Right ventricle myocardium superior (tissue), 1 donor: ENCODE data around the gene PTPRN. TPM values are rescaled to one million over a fixed set of nuclear protein-coding genes. Genes with fewer than 3 reads are reported as not detected.
A peak's percentile ranks its signal among the peaks of the same experiment; 100 is the strongest.

Source experiments
- ATAC-seq: fragments of 200-7000 bp; cut with Tn5 transposase; one replicate; pipeline ENCODE4 v1.9.1; 2020; ENCODE audit warnings: mild to moderate bottlenecking; ENCODE audit not compliant: poor library complexity
- DNase-seq: peaks from one replicate; pipeline ENCODE4 v3.0.0-alpha.2; 2020
- intact Hi-C: fragments of 100-400 bp; cut with DNase I; formaldehyde crosslinking; loops from one replicate; pipeline ENCODE4 v1.11.2; 2022
- long read RNA-seq: library from polyadenylated mRNA; unstranded; transcript quantifications from one replicate; pipeline ENCODE4 v2.0.0, GENCODE V29; 2021
- total RNA-seq: library from RNA; stranded (reverse); fragmentation: NEBNext Ultra II Directional; extraction: Animal tissue kit (Norgen Biotek cat#: 25700); gene quantifications from one replicate; pipeline ENCODE4 v1.2.1, GENCODE V29; 2021
- donor health status: DM: no; HTN: yes; CAD: no; lungs with severe emphysema.

The PTPRN gene
- not detected for total RNA-seq
- long read RNA-seq, result 0 reads

DNA sequence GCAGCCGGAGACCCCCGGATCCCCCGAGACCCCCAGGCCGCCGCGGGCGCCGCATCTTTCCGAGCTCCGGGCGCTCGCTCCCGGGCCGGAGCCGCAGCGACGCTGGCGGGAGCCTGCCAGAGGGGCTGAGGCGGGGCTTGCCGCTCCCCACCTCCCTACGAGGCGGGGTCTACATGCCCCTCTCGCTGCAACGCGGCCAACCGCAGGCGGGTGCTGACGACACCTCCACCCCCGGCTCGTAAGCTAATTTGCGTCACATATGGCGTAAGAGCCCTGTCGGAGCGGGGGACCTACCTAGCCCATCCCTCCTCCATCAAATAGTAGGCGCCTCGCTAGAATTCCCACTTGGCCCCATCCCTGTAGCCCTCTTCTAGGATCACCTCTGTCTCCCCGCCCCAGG is at the start of gene PTPRN:
TSS of gene PTPRN (minus strand) at position 124 of the 400 bp plus-strand sequence. CDS start at position 55, 69 bp downstream.
- DNase-seq (no peak), ATAC-seq (no peak)
- intact Hi-C loops, result no loop called here

DNA sequence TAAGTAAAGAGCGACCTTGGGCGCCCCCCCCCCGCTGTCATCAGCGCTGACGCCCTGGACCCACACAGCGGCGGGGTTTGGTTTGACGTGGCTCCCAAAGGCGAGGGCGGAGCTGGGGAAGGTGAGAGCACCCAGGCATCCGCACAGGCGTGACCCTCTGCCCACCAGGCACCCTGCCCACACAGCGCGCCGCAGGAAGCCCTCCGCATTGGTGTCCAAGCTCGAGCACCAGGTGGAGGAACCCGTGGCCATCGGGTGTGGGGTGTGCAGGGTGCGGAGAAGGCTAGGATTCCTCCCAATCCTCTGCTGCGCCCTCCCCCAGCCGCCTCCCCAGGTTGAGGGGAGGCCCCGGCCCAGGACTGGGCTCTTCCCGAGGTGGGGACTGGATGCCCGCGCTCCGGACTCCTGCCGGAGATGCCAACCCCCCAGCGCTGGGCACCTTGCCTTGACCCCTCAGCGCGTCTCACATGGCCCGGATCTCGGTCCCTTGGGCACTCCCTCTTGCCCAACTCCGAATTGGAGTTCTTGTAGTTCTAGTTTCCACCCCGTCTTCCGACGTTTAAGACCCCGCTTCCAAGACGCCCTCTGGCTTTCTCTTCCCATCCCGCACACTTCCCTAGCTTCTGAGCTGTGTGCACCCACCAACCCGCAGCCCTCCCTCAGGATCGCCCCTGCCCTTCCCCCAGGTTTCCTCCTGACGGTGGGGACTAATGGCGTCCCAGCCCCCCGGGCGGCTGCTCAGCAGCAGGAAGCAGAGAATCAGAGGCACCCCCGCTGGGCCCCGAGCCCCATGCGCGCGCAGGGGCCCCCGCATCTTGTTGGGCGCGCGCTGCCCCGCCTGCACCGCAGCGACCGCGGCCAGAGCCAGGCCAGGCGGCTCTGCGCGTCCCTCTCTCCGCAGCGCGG is 49.2 kb upstream of the PTPRN start:
- no peak for DNase-seq
- intact Hi-C loops, result no loop called here
- ATAC-seq, result peak; percentile 11

DNA sequence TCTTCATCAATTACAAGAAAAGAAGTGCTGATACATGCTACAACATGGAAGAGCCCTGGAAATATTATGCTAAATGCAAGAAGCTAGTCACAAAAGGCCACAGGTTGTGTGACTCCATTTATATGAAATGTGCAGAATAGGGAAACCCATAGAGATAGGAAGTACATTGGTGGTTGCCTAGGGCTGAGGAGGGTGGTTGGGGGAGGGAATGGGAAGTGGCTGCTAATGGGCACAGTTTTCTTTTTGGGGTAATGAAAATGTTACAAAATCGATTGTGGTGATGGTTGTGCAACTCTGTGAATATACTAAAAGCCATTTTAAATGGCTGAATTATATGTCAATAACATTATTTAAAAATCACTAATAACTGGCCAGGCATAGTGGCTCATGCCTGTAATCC is 47.6 kb upstream of the PTPRN start:
- DNase-seq (no peak), ATAC-seq (no peak)
- intact Hi-C loops, result no loop called here

DNA sequence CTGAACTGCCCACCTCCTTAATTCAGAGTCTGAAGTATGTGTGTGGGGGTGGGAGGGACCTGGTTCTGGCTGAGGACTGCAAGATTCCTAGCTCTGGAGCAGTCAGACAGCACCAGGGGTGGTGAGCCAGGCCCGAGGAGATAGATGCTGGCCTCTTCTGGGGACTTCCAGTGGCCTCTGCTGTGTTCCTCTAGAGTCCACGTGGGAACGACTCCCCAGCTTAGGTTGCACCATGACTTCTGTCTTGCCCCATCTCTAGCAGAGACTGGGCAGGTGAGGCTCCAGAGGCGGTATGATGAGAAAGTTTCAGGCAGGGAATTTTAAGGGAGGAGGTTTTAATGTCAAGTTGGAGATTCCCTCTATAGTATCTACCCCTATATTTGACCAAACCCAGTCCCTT is 45.4 kb upstream of the PTPRN start:
- no peak for DNase-seq
- intact Hi-C loops, result no loop called here

DNA sequence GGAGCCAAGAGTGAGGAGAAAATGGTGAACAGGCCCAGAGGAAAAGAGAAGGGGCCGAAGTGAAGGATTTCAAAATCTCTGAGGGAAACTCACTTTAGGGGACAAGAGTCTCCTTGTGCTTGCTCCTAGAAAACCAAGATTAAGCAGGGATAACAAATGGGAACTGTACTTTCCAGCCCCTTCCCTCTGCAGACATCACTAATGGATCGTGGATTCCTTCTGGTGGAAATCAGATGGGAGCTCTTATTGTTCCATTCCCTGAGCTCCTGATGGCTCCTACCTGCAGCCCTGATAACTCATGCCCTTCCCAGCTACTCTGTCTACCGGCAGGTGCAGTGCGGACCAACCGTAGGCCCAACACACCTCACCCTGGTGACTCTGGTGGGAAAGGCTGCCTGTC is 43.9 kb upstream of the PTPRN start:
- DNase-seq (no peak), ATAC-seq (no peak)
- intact Hi-C loops, result no loop called here

More for the DNA sequence above, 45.4 kb upstream of the PTPRN start:
- no peak for ATAC-seq

DNA sequence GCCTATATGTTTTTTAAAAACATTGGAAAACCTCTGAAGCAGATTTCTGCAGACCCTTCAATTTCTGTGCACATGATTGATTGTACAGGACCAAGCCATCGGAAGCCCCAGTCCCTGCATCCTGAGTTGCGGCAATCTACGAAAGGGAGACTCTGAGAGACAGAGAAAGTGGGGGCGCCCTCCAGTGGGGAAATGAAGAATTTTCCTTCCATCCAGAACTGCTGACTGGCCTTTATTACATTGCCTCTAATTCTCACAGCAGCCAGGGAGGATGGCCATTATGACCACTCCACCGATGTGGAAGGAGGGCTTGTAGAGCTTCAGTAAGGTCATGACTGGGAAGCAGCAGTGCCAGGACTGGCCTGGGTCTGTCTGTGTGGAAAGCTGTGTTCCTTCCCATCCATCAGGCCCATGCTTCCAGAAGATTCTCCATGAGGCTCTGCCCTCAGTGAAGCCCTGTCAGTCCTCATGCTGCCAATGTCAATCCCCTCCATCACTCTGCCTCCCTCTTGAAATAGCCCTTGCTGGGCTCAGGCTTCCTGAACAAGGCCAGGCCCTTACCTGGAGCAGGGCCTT is 43.3 kb upstream of the PTPRN start:
- peak; percentile 59 for ATAC-seq
- intact Hi-C loops, result no loop called here
- DNase-seq, result no peak

DNA sequence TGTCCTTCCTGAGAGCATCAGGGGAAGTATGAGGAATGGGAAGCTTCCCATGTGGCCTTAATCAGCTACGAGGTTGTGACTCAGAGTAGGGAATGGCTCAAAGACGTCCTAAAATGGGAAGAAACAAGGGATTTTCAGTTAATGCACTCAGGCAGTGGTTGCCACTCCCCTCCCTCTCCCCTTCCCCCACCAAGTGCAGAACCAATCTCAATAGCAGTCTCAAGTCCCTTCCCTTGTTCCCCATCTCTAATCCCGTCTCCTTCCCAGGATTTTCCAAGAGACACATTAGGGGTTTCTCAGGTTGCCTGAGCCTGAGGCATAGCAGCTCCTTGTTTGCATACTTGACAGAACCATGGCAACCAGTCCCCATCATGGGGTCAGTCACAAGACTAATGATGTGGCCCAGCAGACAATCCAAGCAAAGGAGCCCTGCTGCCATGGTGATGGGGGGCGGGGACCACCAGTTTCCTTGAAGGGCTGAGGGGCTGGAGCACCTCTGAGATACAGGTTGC is 41.6 kb upstream of the PTPRN start:
- DNase-seq (no peak), ATAC-seq (no peak)
- intact Hi-C loops, result no loop called here

DNA sequence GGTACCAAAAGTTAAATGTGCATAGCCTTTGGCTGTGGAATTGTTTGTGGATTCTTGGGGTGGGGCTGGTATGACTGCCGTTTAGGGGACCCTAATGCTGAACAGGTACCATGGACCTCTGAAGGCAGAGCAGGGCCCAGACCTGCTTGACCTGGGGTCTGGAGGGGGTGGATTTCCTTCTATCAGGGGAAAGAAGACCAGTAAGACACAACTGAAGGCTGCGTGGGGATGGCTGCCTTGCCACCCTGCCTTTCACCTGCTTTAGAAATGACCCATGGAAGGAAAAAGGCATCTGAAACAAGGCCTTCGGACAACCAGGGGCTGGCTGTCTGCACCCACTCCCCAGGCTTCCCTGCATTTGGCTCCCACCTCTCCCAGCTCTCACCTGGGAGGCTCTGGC is 41.0 kb upstream of the PTPRN start:
- intact Hi-C loops, result no loop called here
- DNase-seq (no peak), ATAC-seq (no peak)

DNA sequence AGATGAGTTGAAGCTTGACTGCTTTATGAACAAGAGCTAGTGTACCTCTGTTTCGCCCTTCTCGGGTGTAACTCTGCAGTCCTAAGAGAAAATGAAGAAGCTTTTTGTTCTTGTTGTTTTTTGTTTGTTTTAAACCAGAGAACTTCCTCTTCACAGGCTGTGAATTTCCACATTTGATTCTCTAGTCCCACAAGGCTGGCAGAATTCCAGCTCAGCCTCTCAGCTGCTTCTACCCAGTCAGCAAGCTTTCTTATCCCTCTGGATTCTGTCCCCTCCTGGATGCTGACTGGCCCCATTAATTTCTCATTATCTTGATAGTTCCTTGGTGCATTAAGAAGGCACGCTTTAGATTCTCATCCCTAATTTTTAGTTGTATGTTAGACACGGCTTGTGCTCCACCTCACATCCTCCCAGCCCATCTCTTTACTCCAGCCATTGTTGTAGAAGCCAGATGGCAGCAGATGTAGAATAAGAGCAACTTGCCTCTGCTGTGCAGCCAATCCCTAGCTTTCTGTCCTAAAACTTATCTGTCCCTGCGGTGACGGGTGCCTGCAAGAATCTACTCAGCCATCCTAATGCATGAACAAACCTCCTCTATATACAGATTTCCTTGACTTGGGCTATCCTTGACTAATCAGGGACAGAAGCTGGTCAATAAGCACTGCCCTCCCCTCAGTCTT is 35.7 kb upstream of the PTPRN start:
- ATAC-seq (peak; percentile 61), DNase-seq (peak; percentile 70)
- intact Hi-C loops, result no loop called here

DNA sequence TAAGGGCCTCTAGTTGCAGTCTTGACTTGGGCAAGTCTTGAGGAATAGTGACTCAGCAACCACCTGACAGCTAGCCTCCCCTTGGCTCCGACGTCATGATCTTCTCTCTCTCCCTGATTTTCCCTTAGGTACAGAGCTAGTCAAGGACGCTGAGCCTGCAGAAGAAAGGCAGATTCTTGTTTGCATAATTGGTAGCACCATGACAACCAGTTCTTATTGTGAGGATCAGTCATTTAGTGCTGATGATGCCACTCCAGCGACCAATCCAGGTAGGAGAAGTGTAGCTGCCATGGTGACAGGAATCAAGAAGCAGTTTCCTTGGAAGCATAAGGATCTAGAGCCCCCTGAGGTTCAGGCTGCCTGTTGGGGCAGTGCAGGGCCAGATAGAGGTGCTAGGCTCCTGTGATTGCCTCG is 26.2 kb upstream of the PTPRN start:
- intact Hi-C loops, result no loop called here
- ATAC-seq, result no peak
- DNase-seq, result no peak

DNA sequence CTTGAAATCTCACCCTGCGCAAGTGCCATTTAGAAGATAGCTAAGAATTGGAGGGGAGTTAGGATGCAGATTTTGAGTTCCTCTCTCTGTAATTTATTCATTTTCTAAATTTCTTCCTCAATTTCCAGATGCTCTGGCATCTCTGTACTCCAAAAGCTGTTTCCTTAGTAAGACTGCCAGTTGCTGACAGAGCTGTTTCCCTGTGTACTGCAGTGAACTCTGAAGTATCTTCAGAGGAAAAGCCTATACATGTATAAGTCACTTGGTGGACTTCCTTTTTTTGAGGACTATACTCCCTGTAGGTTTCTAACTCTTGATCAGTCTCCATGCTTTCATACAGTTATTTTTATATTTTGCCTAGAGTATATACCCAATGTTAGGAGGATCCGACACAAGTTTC is 24.9 kb upstream of the PTPRN start:
- intact Hi-C loops, result no loop called here
- no peak for DNase-seq
- no peak for ATAC-seq

DNA sequence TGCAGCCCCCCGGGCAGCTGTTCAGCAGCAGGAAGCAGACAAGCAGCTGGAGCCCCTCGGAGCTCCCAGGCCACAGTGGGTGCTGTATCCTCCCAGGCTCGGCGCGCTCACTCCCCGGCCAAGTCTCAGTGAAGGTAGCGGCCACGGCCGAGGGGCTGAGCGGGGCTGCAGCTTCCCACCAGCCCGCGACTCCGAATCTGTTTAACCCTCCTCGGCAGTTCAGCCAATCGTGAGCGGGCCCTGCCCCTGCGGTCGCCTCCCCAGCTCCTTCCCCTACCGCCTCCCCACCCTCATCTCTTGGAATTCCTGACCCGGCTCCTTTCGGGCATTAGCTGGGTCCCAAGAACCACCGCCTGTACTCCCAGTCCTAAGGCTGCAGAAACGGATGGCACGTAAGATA is 23.3 kb upstream of the PTPRN start, which contains the start of gene RESP18:
TSS of gene RESP18 (minus strand) at position 203 of the 400 bp plus-strand sequence.
- DNase-seq (no peak), ATAC-seq (no peak)
- intact Hi-C loops, result no loop called here

DNA sequence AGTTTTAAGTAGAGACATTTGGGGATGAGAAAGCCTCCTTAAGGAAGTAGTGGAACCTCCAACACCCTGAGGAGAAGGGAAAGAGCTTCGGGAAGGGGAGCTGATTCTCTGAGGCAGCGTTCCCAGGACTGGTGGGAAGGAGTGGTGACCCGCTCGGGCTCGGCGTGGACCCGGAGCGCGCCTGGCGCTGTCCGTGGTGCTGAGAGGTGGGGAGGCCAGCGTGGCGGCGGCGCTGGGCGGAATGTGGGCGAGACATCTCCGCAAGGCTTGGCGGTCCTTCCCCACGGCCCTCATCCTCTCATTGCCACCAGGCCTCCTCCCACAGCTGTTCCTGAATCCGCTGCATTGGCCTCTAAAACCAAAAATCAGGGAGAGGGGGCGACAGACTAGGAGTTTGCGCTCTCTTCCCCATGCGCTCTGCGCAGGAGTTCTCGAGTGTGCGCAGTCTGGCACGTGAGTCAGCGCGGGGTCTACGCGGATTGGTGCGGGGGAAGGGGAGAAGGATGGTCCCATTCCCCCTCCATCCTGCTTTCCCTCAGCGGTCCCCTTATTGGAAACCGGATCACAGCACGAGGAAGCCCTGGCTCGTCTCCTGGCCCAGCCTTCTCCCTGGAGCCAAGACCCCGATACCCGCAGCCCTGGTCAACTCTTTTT is 22.5 kb upstream of the PTPRN start:
- no peak for DNase-seq
- intact Hi-C loops, result no loop called here
- peak; percentile 74 for ATAC-seq

DNA sequence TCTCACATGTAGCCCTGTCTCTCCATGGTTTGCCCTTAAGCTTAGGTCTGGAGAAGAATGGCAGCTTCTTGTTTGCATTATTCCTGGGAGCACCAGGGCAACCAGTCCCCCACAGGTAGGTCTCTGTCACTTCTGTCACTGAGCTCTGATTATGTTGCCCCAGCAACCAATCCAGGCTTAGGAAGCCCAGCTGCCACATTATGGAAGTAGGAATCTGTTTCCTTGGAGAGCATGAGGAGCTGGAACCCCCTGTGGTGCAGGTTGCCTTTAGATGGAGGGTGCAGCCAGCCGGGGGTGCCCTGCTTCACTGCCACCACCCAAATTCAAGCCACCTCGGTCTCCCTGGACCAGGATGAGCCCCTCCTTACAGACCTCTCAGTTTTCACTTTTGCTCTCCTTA is 18.5 kb upstream of the PTPRN start:
- ATAC-seq, result no peak
- no peak for DNase-seq
- intact Hi-C loops, result no loop called here

DNA sequence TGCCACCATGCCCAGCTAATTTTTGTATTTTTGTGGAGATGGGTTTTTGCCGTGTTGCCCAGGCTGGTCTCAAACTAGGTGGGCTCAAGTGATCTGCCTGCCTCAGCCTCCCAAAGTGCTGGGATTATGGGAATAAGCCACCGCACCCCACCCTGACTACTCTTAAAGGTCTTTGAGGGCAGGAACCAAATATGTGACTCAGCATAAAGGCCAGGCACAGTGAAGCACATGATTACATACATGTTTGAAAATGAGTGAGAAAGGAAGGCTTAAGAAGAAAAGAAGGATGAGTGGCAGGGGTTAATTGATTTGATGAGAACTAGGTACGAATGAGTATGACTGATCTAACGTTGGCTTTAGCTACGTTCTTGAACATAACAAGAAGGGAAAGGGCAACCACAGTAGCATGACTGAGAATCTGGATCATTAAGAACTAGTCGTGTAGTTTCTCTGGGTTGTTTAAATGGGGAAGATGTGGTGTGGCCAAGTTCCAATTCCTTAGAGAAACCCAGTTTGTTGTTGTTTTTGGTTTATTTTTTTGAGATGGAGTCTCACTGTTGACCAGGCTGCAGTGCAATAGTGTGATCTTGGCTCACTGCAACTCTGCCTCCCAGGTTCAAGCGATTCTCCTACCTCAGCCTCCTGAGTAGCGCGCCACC is 16.6 kb upstream of the PTPRN start:
- intact Hi-C loops, result no loop called here
- no peak for ATAC-seq
- no peak for DNase-seq

DNA sequence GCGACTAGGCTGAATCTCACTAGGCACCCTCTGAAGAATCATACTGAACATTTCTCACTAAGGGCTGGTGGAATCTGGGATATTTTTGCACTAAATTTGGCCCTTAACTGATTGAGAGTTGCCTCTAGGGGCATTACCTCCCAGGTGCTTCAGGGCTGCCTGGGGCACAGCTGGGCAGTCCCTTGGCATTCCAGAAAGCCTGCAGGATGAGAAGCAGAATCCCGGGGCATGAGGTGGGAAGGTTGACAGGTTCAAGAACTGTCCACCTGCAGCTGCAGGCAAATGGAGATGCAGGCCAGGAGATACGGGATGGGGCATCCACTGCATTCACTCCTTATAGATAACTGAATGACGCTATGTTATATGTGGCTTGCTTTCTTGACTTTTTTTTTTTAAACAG is 15.9 kb upstream of the PTPRN start:
- no peak for ATAC-seq
- intact Hi-C loops, result no loop called here

DNA sequence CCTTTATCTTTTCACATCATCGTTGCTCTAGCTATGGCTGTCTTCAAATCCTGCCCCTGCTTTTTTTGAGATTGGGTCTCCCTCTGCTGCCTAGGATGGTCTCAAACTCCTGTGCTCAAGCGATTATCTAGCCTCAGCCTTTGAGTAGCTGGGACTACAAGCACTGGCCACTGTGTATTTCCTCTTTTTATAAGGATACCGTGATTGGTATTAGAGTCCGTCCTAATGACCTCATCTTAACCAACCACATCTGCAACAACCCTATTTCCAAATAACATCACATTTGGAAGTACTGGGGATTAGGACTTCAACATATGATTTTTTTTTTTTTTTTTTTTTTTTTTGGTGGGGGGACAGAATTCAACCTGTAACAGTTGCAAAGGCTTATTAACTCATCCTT is 14.2 kb upstream of the PTPRN start:
- DNase-seq (no peak), ATAC-seq (no peak)
- intact Hi-C loops, result no loop called here

More for the DNA sequence above, 15.9 kb upstream of the PTPRN start:
- no peak for DNase-seq

DNA sequence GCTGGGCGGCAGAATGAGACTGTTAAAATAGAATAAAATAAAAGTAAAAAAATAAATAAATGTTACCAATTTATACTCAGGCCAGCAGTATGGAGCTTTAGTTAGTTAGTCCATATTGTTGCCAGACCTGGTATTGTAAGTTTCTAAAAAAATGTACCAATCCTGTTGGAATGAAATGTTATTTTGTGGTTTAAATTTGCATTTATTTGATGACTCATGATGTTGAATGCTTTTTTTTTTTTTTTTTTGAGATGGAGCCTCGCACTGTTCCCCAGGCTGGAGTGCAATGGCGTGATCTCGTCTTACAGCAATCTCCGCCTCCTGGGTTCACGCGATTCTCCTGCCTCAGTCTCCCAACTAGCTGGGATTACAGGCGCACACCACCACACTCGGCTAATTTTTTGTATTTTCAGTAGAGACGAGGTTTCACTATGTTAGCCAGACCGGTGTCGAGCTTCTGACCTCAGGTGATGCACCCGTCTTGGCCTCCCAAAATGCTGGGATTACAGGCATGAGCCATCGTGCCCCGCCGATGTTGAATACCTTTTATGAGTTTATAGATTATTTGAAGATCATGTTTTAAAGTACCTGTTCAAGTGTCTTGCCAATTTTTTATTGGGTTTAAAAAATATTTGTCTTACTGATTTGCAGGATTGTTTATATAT is 5.7 kb upstream of the PTPRN start:
- DNase-seq, result no peak
- intact Hi-C loops, result no loop called here
- ATAC-seq, result no peak
